Mucosa of descending colon (tissue), 3 donors: ENCODE data around the gene PEX11B. TPM values are rescaled to one million over a fixed set of nuclear protein-coding genes. Genes with fewer than 3 reads are reported as not detected.

Source experiments
- ATAC-seq: fragments of 200-7000 bp; cut with Tn5 transposase; one replicate; pipeline ENCODE4 v1.9.1; 2020; ENCODE audit warnings: mild to moderate bottlenecking, moderate library complexity
- DNase-seq, 3 donors: peaks; one replicate each; pipeline ENCODE4 v3.0.0-alpha.2; 2020
- H3K36me3 ChIP-seq: fragments of 200-600 bp; one replicate; pipeline ENCODE4 v1.8.0; 2021; ENCODE audit warnings: low read depth, mild to moderate bottlenecking
- H3K4me1 ChIP-seq: fragments of 200-600 bp; one replicate; pipeline ENCODE4 v1.8.0; 2021; ENCODE audit warnings: low read depth, mild to moderate bottlenecking
- H3K4me3 ChIP-seq: fragments of 200-600 bp; one replicate; pipeline ENCODE4 v1.8.0; 2021; ENCODE audit warnings: mild to moderate bottlenecking
- H3K9me3 ChIP-seq: fragments of 200-600 bp; one replicate; pipeline ENCODE4 v1.8.0; 2021; ENCODE audit warnings: mild to moderate bottlenecking
- intact Hi-C, 2 donors: fragments of 100-400 bp; cut with DNase I in 1 of 2; cut with micrococcal nuclease in 1 of 2; formaldehyde crosslinking; loops; one replicate each; pipeline versions ENCODE4 v1.11.0 to v1.11.1; 2022; cut with DNase I, micrococcal nuclease
- total RNA-seq, 3 donors: library from RNA; stranded (reverse); fragmentation: NEBNext Ultra II Directional in 2 of 3; extraction: Animal tissue kit (Norgen Biotek cat#: 25700) in 2 of 3; gene quantifications; one replicate each; pipeline versions ENCODE4 v1.2.1 to v1.2.4, GENCODE V29; 2021 to 2023
- TF ChIP-seq, protein P1 (sequence below): fragments of 200-600 bp; IDR thresholded peaks from one replicate; pipeline ENCODE4 v1.8.0; 2022; ENCODE audit warnings: antibody characterized with exemption, mild to moderate bottlenecking
- donor health status: DM: no; HTN: no; CAD: no; lungs with moderate emphysema.
- donor health status: DM: no; HTN: no; CAD: no.
- donor health status: DM: no; HTN: yes; CAD: no.

PEX11B gene
- total RNA-seq, 3 donors from 2014 or later: 25.5 to 34.8 (median 33.3) TPM

DNA sequence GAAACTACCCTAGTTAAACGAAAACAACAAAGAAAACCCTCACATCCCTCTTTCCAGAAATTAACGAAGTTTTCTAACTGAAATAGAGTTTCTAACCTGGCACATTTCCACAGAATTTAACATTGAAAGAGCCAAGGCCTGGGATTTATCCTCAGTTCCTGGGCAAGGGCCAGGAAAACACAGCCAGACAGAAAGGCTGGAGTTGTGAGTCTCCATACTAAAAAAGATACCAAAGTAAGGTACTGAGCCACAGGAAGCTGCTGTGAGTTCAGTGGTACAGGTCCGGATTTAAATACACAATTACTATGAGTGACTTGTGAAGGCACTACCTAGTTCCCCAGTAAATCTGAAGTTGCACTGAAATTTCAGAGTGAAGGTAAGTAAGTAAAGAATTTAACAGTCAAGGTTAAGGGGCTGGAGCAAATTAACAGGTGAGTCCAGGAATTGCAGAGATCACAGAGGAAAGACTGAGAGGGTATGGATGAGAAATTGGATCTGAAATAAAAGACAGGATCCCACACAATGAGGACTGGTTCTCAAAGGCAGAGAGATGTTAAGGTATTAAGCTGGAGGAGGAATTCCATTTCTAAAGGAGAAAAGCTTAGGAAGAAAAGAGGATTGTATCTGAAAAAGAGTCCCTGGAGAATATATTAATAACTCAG, 38.4 kb upstream of the PEX11B start:
- intact Hi-C loops: no loop called here
- peaks cover 31% of the 10 kb centered on the region for H3K4me1 ChIP-seq
- H3K9me3 ChIP-seq: no peaks in the 10 kb centered on the region
- ATAC-seq (no peak), DNase-seq (no peak)
- no peaks in the 10 kb centered on the region for H3K36me3 ChIP-seq
- H3K4me3 ChIP-seq: peak overlapping the region; percentile 37
- TF ChIP-seq, protein P1, sequence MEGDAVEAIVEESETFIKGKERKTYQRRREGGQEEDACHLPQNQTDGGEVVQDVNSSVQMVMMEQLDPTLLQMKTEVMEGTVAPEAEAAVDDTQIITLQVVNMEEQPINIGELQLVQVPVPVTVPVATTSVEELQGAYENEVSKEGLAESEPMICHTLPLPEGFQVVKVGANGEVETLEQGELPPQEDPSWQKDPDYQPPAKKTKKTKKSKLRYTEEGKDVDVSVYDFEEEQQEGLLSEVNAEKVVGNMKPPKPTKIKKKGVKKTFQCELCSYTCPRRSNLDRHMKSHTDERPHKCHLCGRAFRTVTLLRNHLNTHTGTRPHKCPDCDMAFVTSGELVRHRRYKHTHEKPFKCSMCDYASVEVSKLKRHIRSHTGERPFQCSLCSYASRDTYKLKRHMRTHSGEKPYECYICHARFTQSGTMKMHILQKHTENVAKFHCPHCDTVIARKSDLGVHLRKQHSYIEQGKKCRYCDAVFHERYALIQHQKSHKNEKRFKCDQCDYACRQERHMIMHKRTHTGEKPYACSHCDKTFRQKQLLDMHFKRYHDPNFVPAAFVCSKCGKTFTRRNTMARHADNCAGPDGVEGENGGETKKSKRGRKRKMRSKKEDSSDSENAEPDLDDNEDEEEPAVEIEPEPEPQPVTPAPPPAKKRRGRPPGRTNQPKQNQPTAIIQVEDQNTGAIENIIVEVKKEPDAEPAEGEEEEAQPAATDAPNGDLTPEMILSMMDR: no peak

DNA sequence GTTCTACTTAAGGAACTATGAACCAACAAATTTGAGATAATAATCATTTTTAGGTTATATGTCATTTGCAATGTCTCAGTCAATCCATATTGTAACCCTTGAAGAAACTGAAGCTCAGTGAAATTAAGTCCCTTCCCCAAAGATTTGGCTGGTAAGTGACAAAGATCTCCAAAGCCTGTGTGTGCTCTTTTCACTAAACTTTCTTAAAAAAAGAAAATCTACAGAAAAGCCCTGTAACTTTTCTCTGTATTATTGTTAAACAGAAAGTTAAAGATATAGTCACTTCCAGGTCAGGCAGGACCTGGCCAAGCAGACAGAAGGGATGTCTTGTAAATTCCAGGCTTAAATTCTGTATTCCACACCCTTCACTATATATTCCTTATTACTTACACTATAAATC, 37.8 kb upstream of the PEX11B start:
- ATAC-seq (no peak), DNase-seq (no peak)
- TF ChIP-seq, protein P1: no peak
- Histone ChIP-seq H3K36me3 (no peaks in the 10 kb centered on the region), H3K4me3 (no peak overlapping the region), H3K9me3 (no peaks in the 10 kb centered on the region), H3K4me1 (peaks cover 27% of the 10 kb centered on the region)
- intact Hi-C loops: no loop called here

DNA sequence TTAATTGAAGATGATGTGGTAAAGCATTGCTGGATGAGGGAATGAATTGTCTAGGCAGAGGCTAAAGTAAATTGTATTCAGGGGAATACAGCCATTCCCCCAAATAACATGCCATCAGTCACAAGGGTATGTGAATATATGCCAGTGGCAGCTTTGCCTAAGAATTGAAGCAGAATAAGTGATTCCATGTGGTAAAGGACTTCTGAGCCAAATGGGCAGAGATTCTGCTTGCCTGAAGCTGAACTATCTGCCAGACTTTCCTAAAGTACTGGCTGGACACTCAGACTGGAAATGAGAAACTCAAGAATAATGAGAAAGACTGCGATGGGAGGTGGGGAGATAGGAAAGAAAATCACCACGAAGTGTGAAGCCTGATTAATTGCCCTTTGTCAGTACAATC, 36.9 kb upstream of the PEX11B start:
- TF ChIP-seq, protein P1: no peak
- no peak for DNase-seq
- Histone ChIP-seq H3K4me3 (no peak overlapping the region), H3K36me3 (no peaks in the 10 kb centered on the region), H3K4me1 (peaks cover 18% of the 10 kb centered on the region), H3K9me3 (no peaks in the 10 kb centered on the region)
- no peak for ATAC-seq
- intact Hi-C loops: no loop called here

DNA sequence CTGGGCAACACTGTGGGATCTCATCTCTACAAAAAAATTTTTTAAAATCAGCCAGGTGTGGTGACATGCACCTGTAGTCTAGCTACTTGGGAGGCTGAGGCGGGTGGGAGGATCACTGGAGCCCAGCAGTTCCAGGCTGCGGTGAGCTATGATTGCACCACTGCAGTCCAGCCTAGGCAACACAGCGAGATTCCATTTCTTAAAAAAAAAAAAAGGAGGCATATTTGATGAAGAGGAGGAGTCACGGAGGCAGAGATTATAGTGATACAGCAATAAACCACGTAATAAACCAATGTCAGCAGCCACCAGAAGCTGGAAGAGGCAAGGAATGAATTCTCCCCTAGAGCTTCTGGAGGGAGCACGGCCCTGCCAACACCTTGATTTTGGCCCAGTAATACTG, 35.3 kb upstream of the PEX11B start:
- Histone ChIP-seq H3K9me3 (no peaks in the 10 kb centered on the region), H3K4me3 (no peak overlapping the region), H3K4me1 (peaks cover 16% of the 10 kb centered on the region), H3K36me3 (no peaks in the 10 kb centered on the region)
- intact Hi-C loops: no loop called here
- DNase-seq: peak in 1 of 3 donors; percentile 15
- TF ChIP-seq, protein P1: no peak
- ATAC-seq: no peak

DNA sequence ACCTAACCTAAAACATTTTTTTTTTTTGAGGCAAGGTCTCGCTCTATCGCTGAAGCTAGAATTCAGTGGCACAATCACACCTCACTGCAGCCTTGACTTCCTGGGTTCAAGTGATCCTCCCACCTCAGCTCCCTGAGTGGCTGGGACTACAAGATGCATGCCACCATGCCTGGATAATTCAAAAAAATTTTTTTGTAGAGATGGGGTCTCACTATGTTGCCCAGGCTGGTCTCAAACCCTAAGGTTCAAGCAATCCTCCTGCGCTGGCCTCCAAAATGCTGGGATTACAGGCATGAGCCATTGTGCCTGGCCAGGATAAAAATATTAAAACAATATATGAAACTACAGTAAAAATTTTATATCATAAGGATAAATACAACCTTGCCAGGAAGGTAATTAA, 34.4 kb upstream of the PEX11B start:
- H3K9me3 ChIP-seq: no peaks in the 10 kb centered on the region
- no peaks in the 10 kb centered on the region for H3K36me3 ChIP-seq
- no peak overlapping the region for H3K4me3 ChIP-seq
- TF ChIP-seq, protein P1: no peak
- intact Hi-C loops: no loop called here
- DNase-seq: no peak
- ATAC-seq: no peak
- peaks cover 16% of the 10 kb centered on the region for H3K4me1 ChIP-seq

DNA sequence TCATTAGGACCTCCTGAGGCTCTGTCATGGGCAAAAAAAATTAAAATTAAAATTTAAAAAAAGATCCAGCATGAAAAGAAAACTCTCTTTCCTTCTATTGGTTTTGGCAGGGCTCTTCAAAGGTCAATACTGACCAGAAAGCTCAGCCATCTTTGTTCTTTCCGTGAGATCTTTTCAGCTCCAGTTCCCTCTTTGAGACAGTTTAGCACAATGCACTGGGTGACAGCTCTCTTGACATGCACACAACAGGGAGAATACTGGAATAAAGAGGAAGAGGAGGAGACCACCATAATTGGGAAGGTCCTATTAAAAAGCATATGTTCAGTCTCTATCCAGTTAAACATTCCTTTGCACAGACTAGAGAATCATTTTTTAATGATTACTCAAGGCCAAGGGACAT, 33.0 kb upstream of the PEX11B start:
- Histone ChIP-seq H3K4me3 (no peak overlapping the region), H3K36me3 (no peaks in the 10 kb centered on the region), H3K9me3 (no peaks in the 10 kb centered on the region), H3K4me1 (peaks cover 13% of the 10 kb centered on the region)
- TF ChIP-seq, protein P1: no peak
- no peak for ATAC-seq
- intact Hi-C loops: no loop called here
- DNase-seq: no peak
